ENCODE data around the gene EVL.

EVL gene

DNA sequence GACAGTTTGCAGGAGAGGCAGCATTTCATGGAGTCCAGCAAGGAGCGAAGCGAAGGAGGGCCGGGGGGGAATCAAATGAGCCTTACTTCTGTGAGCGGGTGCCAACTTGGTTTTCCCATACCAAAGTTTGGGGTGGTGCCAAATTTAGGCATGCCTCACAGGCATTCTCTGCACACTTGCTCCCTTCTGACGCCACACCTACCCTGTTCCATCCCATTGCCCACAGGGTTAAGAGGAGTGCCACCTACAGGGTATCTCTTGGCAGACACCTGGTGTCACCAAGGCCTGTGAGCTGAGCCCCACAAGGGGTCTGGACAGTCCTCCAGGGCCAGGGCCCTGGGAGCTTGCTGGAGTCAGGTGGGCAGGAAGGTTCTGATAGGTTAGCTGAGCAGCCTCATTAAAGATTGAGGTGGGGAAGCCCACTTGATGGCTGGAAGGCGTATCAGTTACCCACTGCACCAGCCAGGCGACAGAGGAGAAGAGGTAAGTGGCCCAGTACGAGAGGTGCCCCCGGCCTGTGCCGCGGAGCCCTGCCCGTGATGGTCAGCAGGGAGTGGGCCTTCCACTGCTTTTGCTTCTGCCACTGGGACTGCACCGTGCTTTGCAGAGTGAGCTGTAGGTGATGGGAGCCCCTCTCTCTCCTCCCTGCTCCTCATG lies 49.0 kb downstream of the EVL start:
- no peak for DNase-seq

DNA sequence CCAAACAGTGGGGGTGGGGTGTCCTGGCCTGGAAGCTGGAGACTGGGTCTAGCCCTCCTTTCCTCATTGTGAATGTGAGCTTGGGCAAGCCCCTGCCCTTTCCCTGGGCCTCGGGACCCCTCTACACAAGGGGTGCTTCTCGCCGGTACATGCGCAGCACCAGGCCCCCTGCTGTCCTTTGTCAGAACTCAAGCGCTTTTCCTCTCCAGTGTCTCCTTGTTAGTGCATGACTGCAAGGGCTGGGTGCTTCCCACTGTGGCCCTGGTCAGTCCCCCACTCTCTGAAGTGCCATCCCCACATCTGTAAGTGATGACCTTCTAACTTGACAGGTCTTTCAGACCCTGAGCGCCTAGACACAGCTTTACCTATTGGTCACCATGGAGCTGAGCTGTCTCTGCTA lies 50.0 kb downstream of the EVL start:
- no peak for DNase-seq

DNA sequence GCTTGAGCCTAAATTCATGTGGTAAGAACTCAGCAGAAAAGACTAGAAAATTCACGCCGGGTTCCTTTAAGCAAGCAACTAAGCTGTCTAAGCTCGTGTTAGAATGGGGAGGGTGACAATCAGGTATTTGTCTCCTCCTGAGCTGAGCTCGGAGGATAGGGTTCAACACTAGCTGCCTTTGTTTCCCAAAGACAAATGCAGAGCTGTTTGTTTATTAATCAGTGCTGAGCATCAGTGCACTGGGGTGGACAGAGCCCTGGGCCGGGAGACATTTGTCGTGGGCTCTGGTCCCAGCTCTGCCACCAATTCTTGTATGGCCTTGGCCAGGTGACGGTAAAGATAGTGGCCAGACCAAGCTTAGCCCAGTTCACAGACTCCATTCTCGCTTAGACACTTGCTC lies 50.5 kb downstream of the EVL start:
- DNase-seq, result no peak

DNA sequence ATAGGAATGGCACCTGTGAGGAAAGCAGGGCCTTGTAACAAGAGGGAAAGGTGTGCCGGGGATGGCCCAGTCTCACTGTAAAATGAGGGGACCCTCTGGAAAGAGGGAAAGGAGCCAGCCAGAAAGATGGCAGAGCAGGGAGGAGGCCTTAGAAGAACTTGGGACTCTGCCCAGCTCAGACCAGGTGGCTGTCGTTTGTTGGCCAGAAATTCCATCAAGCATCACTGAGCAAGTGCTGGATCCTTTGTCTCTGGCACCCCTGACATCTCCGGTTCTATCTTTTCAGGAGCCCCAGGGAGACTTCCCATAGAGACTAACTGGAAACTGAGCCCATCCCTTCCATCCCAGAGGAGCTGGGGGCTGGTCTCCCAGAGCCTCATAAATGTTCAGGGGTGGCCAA lies 50.9 kb downstream of the EVL start:
- DNase-seq, result no peak

DNA sequence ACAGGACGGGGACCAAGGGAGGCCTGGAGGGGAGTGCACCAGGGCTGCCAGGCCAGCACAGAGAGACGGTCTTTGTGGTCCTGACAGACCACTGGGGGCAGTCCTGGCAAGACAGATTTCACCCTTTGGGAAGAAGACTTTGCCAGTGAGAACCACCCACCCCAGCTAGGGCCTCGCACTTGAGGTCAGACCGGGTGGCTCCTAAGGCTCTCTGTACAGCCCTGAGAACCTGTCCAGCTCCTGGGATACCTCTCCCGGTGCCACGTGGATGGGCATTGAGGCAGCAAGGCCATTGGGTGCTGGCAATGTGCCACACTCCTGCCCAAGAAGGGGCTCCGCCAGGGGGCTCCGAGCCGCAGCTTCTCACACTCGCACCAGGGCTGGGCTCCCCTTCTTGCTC lies 51.8 kb downstream of the EVL start:
- no peak for DNase-seq

DNA sequence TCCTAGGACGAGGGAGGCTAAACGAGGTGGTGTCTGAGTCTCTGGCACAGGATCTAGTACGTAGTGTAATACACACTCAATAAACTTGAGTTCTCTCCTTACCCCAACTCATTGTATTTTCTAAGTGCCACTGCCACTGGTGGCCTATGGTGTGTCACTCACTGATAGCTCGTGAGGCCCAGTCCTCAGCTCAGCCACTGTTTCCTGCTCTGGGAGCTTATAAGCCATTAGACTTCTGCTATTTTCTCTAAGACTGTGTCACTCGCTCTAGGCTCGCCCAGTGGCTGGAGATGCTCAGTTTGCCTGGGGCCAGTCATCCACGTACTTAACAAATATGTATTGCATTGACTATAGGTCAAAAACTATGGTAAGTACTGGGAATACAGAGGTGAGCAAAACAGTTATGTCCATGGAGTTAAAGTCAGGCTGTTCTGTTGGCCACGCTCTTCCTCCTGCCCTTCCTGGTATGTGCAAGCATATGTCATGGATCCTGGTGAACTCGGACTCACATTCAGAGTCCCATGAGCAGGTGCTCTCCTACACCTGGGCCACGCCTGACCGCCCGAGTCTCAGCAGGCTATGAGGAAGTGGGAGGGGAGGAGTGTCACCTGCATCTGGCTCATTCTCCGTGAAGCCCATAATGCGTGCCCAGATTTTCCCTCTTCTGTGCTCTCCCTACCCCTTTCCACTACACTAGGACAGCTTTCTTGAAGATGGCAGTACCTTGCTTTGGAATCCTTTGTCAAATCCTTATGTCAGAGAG lies 52.6 kb downstream of the EVL start:
- DNase-seq, result no peak

DNA sequence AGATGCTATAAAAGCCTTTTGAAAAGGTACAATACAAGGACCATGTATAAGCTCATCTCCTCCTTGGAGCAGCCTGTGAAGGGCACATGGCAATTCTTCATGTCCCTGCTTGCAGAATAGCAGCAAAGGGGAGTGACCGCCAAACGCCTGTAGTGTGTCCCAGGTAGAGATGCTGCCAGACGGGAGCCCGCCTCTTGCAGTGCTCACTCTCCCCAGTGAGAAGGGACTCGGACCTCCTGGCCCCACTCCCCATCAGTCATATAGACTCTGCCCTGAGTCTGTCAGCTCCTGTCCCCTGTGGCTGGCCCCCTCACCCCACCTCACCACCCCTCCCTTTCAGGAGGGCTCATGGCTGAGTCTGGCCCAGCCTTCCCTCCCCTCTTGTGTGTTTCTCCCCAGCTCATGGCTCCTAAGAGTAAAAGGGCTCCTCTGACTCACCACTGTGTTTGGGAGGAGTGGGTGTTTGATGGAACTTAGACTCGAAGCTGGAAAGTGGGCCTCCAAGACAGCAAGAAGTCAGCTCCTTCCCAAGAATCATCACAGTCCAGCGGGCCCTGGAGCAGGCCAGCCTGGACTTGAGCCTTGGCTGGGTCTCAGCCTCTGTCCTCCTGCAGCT lies 53.3 kb downstream of the EVL start:
- no peak for DNase-seq

DNA sequence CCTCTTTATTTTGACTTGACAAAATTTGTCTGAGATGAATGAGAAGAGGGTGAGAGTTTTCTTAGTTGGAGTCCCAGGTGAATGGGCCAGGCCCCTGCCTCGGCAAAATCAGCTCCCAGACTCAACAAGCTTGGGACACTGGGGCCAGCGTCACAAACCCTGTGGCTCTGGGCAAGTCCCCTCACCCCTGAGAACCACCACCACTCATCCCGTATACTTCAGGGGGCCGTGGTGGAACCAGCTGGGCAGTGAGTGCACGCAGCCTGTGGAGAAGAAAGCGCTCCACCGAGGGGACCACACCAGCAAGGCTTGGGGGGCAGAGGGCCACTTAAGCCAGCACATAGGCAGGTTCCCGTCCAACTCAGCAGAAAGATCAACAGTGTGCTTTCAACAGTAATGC lies 54.0 kb downstream of the EVL start:
- no peak for DNase-seq

DNA sequence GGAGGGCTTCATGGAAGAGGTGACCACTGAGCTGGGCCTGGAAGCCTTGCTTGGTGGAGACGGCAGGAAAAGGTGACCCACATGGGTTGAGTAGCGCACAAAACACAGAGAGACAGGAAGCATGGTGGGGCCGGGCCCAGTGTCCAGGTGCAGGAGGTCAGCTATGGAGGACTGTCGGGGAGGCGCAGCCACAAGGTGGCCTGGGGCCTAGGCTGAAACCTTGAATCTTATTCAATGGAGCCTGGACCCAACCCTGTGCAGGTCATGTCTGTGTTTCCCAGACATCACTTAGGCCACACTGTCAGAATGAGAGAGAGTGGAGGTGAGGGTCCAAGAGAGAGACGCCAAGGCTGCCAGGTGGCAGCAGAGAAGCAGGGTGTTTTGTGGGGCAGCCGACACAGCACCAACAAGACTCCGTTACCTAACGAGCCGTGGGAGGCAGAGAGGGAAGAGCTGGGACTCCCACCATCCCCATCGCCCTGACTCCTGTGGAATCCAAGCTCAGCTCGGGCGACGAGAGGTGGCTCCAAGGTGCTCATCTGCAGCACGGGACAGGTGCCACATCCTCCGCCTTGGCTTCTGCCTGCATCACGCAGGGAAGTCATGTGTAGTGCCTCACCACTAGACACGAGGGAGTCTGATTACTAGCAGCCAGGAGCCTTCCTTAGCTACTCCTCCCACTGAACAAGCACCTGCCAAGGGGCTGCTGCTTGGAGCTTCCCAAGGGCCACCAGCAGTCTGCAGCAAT lies 55.5 kb downstream of the EVL start:
- DNase-seq, result no peak

DNA sequence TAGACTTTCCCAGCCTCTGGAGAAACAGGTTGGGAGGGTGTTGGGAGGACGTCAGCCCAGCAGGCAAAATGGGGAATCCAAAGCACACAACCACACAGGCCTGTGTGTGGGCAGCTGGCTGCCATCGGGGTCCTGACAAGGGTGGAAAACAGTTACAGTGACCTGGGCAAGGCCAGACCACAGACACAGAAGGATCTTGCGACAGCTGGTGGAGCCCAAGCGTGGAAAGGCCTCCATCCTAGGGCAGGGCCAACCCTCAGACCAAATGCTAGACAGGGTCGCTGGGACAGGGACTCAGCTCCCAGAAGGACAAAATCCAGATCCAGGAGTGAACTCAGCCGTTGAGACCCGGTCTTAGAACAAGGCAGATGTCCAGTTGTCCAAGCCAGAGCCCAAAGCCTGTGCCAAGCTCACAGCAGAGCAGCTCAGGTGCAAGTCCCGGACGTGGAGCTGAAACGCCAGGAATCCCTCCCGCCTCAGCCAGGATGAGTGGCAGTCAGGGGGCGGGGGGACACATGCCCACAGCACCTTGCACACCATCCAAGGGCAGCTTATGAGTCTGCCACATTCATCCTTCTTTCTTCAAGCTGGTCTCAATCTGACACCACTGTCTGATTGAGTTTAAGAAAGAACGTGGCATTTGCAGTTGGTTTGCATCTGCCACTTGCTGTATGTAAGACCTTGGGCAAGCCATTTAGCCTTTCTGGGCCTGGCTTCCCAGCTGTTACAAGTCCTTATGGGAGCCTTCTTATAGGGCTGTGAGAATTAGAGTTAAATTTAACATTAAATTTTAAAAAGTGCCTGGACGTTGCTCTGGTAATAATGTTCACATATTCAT lies 56.6 kb downstream of the EVL start:
- DNase-seq, result no peak

DNA sequence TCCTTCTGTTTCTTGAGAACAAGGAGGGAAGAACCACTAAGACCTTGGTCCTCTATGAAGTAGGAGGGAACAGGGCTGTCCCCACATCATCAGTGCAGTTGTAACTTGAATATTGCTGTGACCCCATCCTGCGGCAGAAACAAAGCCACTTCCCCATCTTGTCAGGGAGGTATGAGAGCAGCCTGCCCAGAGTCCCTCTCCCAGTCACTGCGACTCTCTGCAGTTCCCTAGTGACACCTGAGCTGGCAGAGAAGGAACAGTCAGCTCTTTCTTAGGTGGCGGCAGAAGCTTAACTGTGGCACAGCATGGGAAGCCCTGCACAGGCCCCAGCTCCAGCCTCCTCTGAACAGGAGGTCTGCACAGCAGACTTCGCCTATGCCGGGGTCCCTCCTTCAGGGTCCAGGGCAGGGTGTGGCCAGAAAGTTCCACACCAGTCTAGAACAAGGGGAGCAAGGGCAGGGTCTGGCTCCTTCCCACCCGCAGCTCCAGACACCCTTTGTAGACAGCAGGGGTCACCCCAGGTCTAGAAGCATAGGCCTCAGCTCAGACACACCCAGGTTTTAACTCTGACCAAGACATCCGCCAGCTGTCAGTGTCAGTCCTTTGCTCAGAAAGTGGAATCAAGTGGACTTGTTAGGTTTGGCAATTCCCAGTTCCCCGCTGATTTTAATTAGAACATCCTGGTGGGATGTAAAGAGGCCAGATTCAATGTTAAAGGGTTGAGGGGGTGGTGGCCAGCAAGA lies 57.4 kb downstream of the EVL start:
- DNase-seq, result no peak

DNA sequence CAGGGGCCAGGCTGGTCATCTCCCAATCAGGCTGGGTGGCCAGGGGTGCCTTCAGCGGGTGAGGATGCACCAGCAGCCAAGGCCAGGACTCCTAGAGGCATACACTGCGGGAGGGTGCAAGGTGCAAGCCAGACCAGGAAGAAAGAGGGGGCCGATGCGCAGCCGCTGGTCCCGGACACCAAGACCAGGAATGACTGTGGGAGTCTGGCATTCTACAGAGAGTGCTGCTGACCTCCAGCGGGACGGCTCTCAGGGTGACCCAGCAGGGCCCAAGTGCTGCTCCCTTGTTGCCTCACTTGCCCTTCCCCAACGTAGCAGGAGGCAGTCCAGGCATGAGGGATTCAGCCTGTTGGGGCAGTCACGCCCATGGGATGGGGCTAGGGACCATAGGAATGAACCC lies 58.4 kb downstream of the EVL start:
- no peak for DNase-seq

DNA sequence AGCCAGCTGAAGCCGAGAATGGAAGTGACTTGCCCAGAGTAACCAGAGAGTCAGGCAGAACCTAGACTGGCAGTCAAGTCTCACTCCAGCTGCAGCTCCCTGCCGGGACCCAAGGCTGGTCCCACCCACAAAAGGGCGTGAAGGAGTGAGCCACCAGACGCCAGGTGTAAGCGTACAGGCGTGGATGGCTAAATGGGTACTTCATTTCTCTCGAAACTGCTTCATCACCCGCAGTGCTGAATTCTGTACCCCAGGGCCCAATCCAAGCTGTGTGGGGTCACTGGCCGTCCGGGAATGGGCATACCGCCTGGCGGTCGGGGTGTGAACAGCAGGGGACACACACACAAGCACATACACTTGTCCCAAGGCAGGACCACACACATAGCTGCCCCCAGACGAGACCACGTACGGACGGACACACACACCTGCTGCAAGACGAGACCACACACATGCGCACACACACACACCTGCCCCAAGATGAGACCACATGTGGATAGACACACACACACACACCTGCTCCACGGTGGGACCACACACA lies 59.4 kb downstream of the EVL start:
- no peak for DNase-seq

DNA sequence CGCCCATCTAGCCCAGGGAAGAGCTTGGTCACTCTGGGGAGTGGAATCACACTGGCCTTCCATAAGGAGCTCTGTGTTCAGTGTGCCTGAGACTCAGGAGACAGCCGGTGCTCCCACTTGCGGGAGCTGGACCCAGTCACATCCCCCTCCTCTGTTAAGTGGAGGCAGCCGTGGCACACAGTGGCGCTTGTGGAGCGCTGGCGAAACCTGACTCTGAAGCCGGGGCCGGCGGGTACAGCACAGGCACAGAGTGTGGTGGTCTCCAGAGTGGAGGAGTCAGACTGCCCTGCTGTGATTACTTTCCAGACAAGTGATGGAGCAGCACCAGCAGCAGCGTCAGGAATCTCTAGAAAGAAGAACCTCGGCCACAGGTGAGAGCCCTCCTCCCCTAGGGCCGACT lies 61.2 kb downstream of the EVL start:
- no peak for DNase-seq

DNA sequence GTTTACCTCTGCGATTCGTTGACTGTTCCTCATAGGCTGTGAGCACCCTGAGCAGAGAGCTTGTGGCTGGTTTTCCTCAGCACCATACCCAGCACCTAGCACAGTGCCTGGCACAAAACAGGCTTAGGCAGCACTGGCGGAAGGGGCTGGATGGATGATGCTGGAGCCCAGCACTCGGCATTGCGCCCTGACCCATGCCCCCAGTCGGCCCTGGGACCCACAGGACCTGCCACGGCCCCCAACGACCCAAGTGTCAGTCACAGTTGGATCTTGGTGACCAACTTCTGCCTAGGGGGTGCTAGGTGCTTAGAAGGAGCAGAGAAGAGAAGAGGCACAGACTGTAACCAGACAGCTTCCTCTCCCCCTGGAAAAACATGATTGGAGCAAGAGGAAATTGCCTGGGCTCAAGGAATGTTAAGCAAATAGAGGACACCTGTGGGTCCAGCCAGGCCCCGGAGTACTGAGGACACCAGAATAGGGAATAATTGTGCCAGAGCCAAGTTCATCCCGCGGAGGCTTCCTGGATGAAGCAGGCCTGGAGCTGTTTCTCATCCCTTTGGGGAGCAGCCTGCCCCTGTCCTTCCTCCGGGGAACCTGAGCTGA lies 62.7 kb downstream of the EVL start:
- DNase-seq, result no peak

DNA sequence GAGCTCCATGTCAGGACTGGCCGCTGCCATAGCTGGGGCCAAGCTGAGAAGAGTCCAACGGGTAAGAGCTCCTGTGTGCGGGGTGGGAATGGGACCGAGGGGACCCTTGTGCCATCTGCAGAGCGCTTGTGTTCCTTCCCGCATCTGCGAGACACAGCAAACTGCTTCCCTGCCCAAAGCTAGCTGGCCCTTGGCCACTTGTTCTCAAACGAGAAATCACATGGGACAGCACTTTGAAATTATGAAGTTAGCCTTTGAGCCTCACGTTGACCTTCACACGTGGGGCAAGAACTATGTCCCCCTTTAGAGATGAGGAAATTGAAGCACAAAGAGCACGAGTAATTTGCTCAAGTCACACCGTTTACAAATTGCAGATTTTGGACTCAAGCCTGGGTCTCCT lies 63.5 kb downstream of the EVL start:
- no peak for DNase-seq

DNA sequence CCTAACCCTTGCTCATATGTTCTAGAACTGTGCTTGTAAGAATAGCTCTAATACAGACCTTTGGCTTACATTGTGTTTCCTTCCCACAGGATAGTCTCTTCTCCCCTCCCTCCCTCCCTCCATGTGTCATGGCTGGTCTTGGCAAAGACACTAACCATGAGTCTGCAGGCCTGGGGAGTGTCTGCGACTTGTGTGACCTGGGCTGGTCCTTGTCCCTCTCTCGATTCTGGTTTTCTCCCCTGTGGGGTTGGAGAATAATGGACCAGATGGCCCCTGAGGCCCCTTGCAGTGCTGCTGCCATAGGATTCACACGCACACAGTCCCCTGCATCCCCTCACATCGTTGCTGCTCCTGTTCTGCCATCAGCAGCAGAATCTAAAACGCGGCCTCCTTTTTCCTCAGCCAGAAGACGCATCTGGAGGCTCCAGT lies 64.0 kb downstream of the EVL start:
- DNase-seq, result no peak

DNA sequence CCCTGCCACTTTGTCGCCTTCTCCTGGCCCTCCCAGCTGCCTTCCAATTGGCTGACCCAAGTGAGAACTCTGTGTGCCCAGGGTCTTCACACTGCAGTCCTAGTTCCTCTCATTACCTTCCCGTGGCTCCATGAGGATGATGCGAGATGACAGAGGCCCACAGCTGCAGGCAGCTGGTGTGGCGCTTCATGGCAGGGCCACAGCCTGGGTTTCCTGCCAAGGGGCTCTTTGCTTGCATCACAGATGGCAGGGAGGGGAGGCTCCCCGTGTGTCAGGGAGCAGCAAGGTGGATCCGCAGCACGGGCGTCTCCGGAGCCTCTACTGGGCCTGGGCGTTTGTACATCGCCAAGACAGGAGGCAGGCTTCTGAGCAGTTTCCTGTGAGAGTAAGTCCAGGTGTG lies 65.3 kb downstream of the EVL start:
- DNase-seq, result no peak

DNA sequence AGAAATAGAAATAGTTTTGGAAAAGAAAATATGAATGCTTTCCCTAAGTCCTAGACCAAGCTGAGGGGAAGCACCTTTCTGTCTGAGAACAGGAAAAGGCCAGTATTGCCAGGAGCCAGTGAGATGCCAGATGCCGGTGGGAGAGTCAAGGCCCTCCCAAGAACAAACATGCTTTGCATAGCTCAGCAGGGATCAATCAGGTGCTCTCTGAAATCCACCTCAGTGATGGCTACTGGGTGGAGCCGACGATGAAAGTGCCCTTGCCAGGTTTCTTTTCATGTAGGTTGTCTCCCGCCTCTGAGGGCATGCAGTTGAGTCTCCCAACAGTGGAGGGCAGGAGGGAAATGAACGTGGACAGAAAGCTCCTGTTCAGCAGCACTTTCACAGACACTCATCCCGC lies 66.0 kb downstream of the EVL start:
- no peak for DNase-seq

DNA sequence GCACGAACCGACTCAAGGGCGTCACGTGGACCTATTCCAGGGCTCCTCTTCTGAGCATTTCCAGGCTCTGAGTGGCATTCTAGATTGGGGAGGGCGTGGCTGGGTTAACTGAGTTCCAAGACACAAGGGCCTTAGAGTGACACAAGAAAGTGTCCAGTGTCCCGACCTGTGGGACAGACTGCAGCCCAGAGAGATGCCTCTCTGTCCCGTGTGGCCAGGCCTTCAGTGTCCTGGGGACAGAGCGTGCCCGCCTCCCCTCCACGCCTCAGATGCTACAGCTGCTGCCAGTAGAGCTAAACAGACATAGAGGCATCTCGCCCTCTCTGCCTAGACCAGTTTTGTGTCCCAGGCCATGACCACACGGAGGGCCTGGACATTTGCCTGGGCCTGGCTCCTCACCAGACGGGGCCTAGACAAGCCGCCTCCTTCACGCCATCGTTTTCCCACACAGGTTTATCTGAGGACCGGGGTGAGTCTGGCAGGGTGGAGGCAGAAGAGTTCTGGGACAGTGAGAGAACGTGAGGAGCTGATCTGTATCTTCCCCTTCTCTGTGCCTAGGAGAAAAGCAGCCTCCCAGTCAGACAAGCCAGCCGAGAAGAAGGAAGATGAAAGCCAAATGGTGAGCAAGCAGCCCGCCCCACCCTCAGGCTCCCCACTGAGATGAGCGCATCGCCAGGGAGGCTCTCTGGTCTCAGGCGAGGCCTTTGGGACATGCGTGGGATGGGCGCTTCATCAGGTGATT lies 67.1 kb downstream of the EVL start:
- no peak for DNase-seq
